ENCODE data around the gene MACROD1.

Gene MACROD1

DNA sequence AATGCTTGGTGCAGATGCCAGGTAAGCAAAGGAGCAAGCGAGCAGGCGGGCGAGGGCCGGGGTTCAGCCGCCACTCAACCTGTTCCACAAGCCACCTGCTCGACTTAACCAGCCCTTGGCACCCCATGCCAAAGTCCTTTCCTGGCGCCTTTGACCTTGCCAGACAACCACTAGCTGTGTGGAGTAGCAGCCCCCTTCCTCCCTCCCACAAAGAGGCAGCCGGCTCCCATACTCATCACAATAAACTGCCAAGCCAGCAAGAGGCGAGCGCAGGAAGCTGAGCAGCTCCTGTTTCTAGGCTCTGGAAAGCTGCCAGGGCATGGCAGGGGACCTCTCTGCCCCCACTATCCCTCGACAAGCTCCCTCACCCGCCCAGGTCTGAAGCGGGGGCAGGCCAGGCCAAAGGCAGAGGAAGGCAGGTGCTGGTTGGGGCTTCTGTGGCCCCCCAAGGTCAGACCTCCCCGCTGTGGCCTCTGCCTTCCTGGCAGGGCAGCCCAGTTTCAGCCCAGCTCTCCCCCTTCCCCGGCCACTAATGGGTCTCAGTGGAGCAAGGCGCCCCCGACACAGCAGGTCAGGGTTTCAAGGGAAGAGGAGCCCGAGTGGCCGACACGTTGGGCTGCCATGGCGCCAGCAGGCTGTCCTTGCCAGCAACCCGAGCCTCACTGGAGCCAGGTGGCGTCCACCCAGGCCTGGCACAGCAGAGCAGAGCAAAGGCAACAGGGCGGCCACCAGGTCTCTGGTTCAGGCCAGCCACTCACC, 15.3 kb downstream of the MACROD1 start:
- DNase-seq = no peak

DNA sequence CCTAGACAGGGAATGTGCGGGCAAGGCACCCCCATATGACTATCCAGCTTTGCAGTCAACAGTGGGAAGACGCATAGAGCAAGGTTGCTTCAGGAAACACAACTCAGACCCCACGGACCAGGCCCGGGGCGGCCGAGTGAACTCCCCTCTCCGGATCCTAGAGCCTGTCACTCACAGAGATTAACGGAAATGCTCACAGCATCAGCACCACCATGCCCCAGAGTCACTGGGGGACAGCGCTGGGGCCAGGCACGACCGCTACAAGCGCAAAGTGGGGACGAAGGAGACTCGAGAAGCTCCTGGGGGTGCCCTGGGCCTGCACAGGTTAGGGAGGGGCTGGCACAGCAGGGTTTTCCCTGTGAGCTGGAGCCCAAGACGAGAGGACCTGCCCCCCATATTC, 15.9 kb downstream of the MACROD1 start:
- DNase-seq = no peak

GRCh38 chr11:64148917-64149617, 16.8 kb downstream of the MACROD1 start:
- no peak for DNase-seq

DNA sequence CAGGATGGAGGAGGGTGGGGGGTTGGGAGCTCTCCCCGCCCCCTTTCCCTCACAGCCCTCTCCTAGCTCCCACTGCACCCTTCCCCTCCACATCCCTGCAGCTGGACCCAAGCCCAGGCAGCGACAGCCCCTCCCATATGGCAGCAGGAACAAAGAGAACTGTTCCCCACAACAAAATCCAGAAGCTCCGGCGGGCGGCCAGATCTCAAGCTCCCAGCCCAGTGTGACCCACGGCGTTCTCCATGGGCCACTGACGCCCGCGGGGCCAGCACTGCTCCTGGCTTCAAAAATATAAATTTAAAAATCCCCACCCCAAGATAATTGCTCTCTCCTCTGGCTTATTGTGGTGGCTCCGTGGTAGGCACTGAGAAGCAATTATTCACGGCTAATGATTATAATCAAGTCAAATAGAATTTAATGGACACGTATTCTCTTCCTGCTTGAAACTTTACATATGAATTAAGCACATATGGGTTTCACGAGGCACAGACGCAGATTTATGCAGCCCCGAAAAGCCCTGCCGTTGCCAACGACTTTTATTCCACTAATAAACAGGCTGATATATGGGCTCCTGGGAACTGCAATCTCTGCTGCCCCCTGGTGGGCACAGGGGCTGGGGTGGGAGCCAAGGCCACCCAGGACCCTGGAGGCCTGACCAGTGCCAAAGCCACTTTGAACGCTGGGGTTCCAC, 17.5 kb downstream of the MACROD1 start:
- DNase-seq = peak; percentile 77

DNA sequence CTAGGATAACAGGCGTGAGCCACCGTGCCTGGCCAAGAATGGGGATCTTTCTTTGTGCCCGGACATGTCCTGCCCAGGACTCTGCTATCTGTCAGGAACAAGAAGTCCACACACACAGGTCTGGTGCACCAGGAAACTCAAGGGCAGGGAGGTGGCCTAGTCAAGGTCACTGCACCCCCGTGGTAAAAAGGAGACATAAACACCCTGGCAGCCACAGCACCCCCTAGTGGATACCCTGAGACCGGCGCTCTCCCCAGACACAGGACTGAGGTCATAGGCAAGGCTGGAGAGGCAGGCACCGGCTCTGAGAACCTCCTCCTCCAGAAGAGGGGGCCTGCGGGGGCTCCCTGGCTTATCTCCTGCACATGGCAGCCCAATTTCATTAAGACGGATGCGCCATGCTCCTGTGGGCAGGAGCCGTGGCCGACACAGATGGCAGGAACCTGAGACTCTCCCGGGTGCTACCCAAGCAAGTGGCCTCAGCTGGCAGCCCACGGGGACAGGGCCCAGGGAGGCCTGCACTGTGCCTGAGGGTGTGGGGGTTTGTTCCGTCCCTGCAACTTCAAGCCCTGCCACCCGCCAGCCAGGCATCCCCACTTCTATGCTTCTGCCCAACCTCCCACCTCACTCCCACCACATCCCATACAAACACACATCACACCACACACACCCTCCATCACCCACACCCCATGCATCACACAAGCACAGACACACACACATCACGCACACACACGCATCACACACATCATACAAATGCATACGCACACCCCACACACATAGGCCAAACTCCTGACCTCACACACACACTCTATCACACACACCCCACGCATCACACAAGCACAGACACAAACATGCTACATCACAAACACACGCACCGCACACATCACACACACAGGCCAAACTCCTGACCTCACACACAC, 19.6 kb downstream of the MACROD1 start:
- DNase-seq = peak; percentile 59

DNA sequence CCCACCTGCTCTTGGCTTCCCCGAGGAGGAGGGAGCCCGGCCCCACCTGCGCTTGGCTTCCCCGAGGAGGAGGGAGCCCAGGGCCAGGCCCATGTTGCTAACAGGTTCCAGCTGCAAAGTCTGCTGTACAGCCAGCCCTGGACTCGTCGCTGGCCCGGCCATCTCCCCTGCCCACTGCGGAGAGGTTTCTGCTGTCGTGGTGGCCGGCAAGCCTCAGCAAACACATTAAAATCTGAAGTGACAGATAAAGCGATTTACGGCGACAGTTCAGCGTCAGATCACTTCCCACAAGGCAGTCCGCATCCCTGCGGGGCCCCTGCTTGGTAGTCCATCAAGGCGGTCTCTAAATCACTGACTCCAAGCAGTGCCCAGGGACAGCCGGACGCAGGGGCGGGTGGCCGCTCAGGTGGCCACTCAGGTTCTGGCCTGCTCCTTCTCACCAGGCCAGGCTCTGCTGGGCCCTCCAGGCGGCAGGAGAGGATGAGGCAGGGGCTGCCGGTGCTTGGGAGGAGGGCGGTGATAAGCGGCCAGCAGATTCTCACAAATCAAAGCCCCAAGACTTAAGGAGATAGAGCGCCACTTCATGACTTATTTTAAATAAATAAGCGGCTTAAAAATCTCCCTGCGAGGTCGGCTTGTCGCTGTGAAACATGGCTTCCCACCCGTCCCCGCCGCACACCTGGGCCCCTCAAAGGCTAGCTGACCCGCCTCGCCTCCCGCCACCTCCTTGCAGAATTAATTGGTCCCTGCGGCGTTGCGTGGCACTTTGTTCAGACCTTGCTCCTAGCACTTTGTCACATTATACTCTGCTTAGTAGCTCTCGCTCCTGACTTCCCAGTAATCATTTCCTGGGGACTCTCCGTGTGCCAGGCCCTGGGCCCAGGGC, 21.1 kb downstream of the MACROD1 start:
- DNase-seq = no peak

GRCh38 chr11:64141081-64141783, 24.7 kb downstream of the MACROD1 start:
- no peak for DNase-seq

DNA sequence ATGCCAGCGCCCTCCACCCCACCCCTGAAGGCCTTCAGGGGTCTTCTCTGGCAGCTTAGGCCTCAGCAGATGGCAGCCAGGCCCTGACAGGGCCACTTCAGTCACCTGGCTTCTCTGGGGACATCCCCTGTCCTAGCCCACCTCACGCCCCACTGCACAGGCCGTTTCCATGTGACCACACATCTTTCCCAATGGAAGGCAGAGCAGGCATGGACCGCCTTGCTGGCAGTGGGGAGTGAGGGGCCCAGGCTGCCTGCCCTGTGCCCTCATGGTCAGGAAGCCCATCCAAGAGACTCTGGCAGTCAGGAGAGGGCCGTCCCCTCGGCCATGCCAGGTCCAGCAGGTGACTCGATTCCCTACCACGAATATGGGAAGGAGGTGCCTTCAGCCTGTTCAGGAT, 25.8 kb downstream of the MACROD1 start:
- DNase-seq = no peak

DNA sequence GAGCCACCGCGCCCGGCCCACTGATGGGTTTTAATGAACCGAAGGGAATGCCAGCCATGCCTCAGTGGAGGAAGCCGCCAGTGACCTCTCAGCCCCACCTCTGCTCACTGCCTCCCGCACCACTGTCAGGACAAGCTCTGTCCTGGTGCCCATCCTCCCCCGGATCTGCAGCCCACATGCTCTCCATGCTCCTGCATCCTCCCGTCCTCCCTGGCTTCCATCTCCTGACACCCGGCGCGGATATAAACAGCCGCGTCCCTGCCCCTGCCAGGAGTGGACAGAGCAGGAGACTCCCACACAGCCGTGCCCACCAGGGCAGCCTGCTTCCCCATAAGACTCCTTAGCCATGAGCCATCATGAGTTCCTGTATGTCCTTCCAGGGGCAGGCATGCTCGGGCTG, 26.9 kb downstream of the MACROD1 start:
- no peak for DNase-seq

GRCh38 chr11:64138398-64138797, 27.5 kb downstream of the MACROD1 start:
- no peak for DNase-seq

- no peak for DNase-seq
Measured at GRCh38 chr11:64136765-64137441, 29.0 kb downstream of the MACROD1 start.

- DNase-seq = no peak
Measured at GRCh38 chr11:64135711-64136110, 30.2 kb downstream of the MACROD1 start.

DNA sequence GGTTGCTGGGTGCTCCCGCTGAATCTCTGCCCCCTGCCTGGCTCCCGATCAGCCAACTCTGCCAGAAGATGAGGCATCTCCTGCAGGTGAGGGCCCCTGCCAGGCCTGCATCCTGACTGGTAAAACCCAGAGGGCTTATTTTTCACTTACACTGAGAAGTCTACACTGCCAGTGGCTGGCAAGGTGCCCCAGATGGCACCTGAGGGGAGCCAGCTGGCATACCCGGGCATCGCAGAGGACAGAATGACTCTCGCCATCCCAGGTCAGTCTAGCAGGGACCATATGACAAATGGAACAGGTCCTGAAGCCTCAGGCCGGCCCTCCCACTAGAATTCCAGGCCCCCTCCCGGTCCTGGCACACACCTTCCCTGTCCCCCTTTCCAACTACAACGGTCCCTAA, 30.9 kb downstream of the MACROD1 start:
- DNase-seq = no peak

DNA sequence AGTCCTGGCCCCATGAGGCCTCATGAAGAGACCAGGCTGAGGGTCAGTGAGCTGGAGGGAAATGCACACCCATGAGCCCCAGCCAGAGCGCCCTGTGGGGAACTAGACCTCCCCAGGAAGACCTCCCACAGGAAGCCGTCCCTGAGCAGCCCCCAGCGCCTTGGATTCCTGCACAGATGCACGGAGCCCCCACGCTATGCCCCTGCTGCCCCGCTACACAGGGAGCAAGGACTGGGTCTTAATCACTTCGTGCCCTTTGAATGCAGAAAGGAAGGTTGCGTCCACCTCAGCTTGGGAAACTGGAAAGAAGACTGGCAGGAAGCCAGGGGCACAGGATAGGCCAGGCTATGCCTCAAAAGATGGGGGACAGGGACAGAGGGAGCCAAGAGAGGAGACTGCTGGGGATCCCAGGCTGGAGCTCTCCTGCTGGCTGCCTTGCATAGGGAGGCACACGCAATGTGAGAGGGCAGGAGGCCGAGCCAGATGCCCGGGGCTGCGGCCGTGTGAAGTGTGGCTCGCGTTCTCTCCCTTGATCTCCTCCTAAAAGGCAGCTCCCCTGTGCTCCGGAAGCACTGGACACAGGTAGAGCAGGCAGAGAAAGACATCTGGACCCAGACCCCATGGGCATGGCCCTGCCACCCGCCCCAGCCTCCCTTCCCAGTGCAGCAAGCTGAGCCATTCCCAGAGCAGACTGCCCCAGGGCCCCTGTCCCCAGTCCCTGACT, 32.8 kb downstream of the MACROD1 start:
- no peak for DNase-seq

GRCh38 chr11:64132191-64132771, 33.6 kb downstream of the MACROD1 start:
- DNase-seq = no peak

GRCh38 chr11:64131683-64132190, 34.2 kb downstream of the MACROD1 start:
- no peak for DNase-seq

DNA sequence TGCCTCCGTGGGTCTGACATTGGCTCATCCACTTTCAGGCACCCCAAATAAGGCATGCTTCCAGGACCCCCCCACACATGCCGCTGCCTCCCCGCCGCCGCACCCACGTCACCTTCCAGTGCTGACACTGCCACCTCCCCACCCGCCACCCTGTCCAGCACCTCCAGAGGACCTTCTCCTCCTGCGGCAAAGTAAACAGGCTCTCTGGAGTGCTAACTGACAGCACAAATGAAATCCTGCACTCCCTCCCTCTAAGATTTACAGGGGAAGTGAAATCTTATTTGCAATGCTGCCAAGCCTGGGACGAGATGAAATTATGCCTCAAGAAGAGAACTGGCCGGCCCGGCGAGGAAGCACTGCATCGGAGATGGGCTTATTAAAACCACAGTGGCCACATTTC, 35.3 kb downstream of the MACROD1 start:
- DNase-seq = no peak

DNA sequence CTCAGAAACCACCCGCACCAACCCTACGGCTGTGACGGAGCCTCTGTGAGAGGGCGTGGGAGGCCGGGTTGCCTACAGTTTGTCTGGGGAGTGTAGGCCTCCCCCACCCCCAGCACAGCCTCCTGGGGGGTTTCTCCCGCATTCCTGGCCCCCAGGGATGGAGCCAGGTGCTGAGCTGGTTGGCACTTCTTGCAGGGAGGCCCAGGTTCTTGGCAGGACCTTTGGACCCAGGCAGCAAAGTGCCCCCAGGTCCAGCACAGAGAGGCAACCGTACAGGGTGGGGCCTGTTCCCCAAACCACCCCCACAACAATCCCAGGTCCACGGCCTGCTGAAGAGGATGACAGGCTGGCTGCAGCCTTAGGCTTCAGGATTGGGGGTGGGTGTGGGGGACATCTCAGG, 36.5 kb downstream of the MACROD1 start:
- no peak for DNase-seq

Measured in stimulated activated CD4-positive, alpha-beta T cell treated with anti-CD3 and anti-CD28 coated beads, Interleukin-4, amount 100 ng/mL, for 1 hour (primary cell).